HG02678 (cell line): ENCODE results near the gene PFKL.
"Not testable (repeated sequence)": the region's sequence is repeated elsewhere in the genome, so short reads cannot be mapped to it uniquely, and the experiment has no call there.

Experiments
- ATAC-seq: cut with Tn5 transposase; IDR thresholded peaks from one replicate; pipeline ENCODE4 v1.9.1; 2021; ENCODE audit warnings: mild to moderate bottlenecking, moderate library complexity; ENCODE audit not compliant: unreplicated experiment

The PFKL gene

DNA sequence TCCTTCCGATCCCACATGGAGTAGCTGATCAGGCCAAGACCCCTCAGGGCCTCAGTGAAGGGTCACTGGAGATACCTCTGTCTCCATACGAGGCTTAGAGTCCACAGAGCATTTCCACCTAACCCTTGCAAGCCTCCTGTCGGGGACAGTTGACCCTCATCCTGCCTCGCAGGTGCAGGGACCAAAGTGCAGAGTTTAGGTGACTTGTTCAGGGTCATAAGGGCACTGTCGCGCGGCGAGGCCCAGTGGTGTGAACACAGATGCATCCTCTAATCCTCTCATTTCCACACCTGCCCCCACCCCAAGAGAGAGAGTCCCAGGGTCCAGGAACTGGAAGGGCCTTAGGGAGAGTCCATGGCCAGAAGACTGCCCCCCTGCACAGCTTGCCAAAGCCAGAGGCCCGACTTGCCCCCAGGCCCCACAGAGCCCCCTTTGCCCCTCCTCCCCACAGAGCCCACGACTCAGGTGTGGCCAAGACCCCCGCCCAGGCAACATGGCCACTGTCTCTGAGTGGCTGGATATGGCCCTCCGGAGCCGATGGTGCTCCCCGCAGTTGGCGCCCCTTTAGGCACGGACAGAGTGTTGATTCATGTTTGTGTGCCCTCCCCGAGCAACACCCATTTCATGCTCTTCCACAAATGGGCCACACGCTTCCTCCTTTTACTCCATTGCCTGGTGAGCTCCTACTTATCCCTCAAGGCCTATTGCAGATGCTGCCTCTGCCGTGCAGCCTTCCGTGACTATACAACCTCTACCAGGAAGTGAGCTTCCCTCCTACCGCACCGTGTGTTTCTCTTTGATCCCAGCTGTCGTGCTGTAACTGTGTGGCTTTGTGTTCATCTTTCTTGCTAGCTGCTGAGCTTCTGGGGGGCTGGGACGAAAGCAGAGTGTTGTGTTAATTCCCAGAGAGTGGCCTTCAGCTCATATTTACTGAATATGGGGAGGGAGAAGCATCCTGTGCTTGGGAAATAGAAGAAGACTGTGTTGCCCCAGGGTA lies 55.2 kb downstream of the PFKL start:
- ATAC-seq = no peak

GRCh38 chr21:44356160-44356559 lies 56.3 kb downstream of the PFKL start:
- ATAC-seq = no peak

- no peak for ATAC-seq
Measured at GRCh38 chr21:44356636-44357035, 56.8 kb downstream of the PFKL start.

- no peak for ATAC-seq
Measured at GRCh38 chr21:44357064-44357837, 57.4 kb downstream of the PFKL start.

DNA sequence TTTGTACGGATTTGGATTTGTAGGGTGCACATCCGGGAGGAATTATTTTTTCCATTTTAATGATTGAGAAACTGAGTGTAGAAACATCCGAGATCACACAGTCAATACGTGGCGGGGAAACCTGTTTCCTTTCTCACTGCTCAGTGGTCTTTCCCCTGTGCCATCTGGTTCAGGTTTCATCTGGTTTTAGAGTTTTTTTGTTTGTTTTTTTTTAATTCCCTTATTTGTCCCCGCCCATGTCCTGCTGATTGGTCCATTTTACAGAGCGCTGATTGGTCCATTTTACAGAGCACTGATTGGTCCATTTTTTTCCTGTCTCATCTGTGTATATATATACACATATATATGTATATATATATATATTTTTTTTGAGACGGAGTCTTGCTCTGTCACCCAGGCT lies 59.5 kb downstream of the PFKL start:
- ATAC-seq = no peak

GRCh38 chr21:44360159-44360558 lies 60.3 kb downstream of the PFKL start:
- ATAC-seq = no peak

GRCh38 chr21:44361903-44362302 lies 62.0 kb downstream of the PFKL start:
- not testable (repeated sequence) for ATAC-seq

- ATAC-seq = no peak
Measured at GRCh38 chr21:44363278-44363677, 63.4 kb downstream of the PFKL start.

DNA sequence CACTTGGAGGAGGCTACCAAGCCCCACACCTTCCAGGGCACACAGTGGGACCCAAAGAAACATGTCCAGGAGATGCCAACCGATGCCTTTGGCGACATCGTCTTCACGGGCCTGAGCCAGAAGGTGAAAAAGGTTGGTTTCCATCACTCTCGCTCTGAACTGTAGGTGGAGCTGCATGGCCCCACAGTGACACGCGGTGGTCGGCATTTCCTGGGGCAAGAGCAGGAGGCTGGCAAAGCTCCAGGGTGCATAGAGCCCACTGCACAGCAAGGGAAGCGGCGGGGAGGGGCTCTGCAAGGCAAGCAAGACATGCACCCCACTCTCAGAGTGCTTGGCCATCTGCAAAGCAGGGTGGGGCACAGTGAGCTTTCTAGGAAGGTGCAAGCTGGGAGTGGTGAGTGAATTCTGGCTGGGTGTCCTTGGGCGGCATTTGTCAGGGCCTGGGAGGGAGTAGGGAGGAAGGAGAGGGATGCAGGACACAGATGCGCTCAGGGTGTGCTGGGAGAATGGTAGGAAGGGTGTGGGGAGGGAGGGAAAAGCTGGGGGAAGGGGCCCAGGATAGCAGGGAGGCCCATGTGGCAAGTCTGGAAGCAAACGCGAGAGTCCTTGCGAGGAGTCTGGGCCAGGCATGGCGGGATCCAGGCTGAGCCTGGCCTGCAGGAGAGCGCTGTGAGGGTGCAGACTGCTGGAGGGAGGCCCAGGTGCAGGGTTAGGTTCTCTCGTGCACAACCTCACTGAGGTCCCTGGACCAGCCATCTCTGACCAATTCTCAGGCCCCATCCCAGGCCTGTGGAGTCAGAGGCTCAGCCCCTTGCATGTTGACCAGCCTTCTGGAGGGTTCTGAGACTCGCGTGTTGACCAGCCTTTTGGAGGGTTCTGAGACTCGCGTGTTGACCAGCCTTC lies 64.5 kb downstream of the PFKL start:
- ATAC-seq = no peak

GRCh38 chr21:44365251-44365966 lies 65.6 kb downstream of the PFKL start:
- ATAC-seq = no peak

GRCh38 chr21:44365967-44366585 lies 66.2 kb downstream of the PFKL start:
- no peak for ATAC-seq

- ATAC-seq = no peak
Measured at GRCh38 chr21:44366586-44367211, 66.8 kb downstream of the PFKL start.

DNA sequence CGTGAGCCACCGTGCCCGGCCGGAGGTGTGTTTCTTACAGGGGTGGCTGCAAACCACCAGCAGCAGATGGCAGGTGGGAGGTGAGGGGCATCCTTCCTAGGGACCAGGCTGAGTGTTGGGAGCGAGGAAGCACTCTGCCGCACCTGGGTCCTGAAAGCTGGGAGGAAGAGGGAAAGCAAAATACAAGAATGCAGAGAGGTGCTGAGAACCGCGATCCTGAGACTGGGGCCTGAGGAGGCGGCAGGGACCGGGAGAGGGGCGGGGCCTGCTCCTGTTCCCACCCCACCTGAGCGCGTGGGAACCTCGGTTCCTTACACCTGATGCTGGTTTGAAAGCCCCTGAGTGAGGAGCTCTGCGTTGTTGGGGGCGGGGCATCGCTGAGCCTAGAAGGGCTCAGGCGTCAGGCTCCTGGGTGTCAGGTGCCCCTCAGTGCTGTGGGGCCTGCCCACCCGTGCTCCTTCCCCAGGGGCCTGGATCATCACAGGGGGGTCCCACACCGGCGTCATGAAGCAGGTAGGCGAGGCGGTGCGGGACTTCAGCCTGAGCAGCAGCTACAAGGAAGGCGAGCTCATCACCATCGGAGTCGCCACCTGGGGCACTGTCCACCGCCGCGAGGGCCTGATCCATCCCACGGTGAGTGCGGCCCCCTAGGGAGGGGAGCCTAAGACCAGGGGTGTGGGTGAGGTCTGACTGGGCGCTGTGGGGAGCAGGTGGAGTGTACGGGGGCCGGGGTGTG lies 69.0 kb downstream of the PFKL start:
- ATAC-seq = no peak

DNA sequence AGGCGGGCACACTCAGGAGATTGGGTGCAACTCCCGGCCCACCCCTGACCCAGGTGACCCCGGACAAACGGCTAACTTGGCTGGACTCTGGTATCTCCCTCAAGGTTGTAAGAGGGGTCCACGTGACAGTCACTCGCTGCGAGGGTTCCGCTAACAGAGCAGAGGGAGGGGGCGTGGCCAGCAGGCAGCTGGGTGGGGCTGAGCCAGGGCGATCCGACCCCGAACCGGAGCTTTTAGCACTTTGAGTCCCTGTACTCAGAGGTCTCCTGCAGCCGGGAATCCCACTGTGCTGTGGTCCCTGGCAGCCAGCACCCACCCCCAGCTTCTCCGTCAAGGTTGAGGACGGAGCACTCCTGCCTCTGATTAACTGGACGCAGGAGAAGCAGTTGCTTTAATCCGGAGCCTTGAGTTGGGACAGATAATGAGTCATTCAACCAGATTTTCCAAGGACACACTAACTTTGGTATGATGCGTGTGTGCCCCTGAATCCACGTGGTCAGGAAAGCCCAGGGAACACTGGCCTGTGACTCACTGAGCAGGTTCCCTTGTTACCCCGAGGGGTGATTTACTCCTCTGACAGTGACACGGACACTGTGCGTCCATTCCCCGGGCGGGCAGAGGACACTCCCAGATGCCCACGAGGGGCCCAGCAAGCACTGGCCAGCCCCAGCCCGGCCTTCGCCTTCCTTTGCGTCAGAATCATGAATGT lies 70.3 kb downstream of the PFKL start:
- ATAC-seq = no peak

GRCh38 chr21:44370786-44371410 lies 71.0 kb downstream of the PFKL start:
- ATAC-seq = no peak

- ATAC-seq = no peak
Measured at GRCh38 chr21:44371596-44371995, 71.7 kb downstream of the PFKL start.

DNA sequence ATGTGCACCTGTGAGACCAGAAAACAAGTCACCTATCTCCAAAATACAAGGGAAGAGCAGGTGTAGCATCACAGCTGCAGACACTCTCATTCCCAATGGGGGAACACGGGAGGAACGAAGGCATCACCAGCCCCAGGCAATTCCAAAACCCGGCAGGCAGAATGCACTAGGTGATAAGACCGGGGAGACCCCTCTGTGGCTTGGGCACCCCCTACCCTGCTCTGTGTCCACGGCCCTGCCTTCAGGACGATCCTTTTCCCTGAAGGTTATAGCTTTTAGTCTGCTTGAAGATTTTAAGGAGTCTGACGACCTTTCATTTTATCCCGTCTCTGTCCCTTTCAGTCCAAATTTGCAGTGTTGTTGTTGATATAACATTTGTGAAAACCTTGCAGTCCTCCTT lies 72.8 kb downstream of the PFKL start:
- ATAC-seq = no peak
